Lower lobe of right lung (tissue), 2 donors: Measurements from ENCODE around the gene TRPV6. TPM values are rescaled to one million over a fixed set of nuclear protein-coding genes. Genes with fewer than 3 reads are reported as not detected.

Experiments used
- ATAC-seq, 2 donors: fragments of 200-7000 bp; cut with Tn5 transposase; one replicate each; pipeline ENCODE4 v1.9.1; 2020 to 2022; ENCODE audit warnings: mild to moderate bottlenecking in 2 of 2, moderate library complexity in 2 of 2
- DNase-seq: peaks from one replicate; pipeline ENCODE4 v3.0.0-alpha.2; 2020
- H3K27ac ChIP-seq: fragments of 200-600 bp; one replicate; pipeline ENCODE4 v1.8.0; 2022
- H3K27me3 ChIP-seq: fragments of 200-600 bp; one replicate; pipeline ENCODE4 v1.8.0; 2022; ENCODE audit warnings: low read depth
- H3K36me3 ChIP-seq: fragments of 200-600 bp; one replicate; pipeline ENCODE4 v1.8.0; 2022; ENCODE audit warnings: mild to moderate bottlenecking
- H3K4me1 ChIP-seq: fragments of 200-600 bp; one replicate; pipeline ENCODE4 v1.8.0; 2022
- H3K4me3 ChIP-seq: fragments of 200-600 bp; one replicate; pipeline ENCODE4 v1.8.0; 2022; ENCODE audit warnings: mild to moderate bottlenecking
- H3K9me3 ChIP-seq: fragments of 200-600 bp; one replicate; pipeline ENCODE4 v1.8.0; 2022
- intact Hi-C: fragments of 100-400 bp; cut with DNase I; formaldehyde crosslinking; loops from one replicate; pipeline ENCODE4 v1.11.0; 2022
- total RNA-seq: library from RNA; stranded (reverse); fragmentation: NEBNext Ultra II Directional; extraction: Animal tissue kit (Norgen Biotek cat#: 25700); gene quantifications from one replicate; pipeline ENCODE4 v1.2.1, GENCODE V29; 2021
- TF ChIP-seq, protein P1 (sequence below): fragments of 200-600 bp; IDR thresholded peaks from one replicate; pipeline ENCODE4 v1.8.0; 2022; ENCODE audit warnings: antibody characterized with exemption, mild to moderate bottlenecking
- donor health status: DM: no; HTN: yes; CAD: no; lungs with severe emphysema.

TRPV6 gene
- total RNA-seq, 1 donor from 2014 or later = 0.21 TPM

DNA sequence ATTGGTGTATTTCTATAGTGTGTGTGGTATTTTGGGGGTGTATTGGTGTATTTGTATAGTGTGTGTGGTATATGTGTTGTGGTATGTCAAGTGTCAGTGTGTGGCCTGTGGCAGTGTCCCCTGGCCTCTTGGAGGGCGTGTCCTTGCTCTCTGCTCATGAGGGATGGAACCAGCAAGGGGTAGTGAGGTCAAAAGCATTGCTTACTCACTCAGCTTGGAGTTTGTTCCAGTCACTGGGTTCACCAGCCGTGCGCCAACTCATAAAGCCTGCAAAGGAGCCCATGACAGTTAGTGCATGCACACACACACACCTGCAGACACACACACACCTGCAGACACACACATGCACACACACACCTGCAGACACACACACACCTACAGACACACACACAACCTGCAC, 4.3 kb upstream of the TRPV6 start:
- ATAC-seq (no peak), DNase-seq (no peak)
- no peaks in the 10 kb centered on the region for H3K9me3 ChIP-seq
- no peaks in the 10 kb centered on the region for H3K36me3 ChIP-seq
- TF ChIP-seq, protein P1, sequence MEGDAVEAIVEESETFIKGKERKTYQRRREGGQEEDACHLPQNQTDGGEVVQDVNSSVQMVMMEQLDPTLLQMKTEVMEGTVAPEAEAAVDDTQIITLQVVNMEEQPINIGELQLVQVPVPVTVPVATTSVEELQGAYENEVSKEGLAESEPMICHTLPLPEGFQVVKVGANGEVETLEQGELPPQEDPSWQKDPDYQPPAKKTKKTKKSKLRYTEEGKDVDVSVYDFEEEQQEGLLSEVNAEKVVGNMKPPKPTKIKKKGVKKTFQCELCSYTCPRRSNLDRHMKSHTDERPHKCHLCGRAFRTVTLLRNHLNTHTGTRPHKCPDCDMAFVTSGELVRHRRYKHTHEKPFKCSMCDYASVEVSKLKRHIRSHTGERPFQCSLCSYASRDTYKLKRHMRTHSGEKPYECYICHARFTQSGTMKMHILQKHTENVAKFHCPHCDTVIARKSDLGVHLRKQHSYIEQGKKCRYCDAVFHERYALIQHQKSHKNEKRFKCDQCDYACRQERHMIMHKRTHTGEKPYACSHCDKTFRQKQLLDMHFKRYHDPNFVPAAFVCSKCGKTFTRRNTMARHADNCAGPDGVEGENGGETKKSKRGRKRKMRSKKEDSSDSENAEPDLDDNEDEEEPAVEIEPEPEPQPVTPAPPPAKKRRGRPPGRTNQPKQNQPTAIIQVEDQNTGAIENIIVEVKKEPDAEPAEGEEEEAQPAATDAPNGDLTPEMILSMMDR = no peak
- no peaks in the 10 kb centered on the region for H3K27me3 ChIP-seq
- intact Hi-C loops = no loop called here
- H3K4me3 ChIP-seq = no peak overlapping the region
- H3K27ac ChIP-seq = no peak overlapping the region
- H3K4me1 ChIP-seq = no peaks in the 10 kb centered on the region

DNA sequence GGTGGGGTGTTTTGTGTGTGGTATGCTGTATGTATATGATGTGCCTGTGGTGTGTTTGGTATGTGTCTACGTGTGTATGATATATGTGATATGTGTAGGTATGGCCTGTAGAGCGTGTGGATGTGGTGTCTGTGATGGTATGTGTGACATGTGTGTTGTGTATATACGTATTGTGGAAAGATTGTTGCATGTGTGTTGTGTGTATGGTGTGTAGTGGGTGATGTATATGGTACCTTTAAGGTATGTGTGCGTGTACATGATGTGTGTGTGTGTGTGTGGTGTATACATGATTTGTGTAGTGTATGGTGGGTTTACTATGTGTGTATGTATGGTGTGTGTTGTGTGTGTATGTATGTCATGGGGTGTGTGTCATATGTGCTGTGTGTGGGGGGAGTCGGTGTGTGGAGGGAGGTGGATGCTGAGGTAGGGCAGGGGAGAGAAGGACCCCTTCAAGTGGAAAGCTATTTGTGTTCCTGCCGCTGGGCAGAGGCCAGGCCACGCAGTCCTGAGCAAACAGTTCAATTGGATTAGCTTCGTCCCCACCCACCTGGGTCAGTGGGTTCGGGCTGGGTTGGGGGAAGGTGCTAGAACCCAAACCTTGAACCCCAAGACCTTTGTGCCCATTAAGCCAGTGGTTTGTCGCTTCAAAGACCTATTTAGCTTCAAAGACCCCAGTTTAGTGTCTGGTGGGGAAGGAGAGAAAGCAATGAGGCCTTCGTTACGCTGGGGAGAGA, 1.9 kb upstream of the TRPV6 start:
- intact Hi-C loops = no loop called here
- ATAC-seq (no peak), DNase-seq (no peak)
- H3K27ac ChIP-seq = no peak overlapping the region
- H3K4me3 ChIP-seq = no peak overlapping the region
- H3K36me3 ChIP-seq = no peaks in the 10 kb centered on the region
- TF ChIP-seq, protein P1 = no peak
- no peaks in the 10 kb centered on the region for H3K9me3 ChIP-seq
- H3K27me3 ChIP-seq = peaks cover 8% of the 10 kb centered on the region
- no peaks in the 10 kb centered on the region for H3K4me1 ChIP-seq

DNA sequence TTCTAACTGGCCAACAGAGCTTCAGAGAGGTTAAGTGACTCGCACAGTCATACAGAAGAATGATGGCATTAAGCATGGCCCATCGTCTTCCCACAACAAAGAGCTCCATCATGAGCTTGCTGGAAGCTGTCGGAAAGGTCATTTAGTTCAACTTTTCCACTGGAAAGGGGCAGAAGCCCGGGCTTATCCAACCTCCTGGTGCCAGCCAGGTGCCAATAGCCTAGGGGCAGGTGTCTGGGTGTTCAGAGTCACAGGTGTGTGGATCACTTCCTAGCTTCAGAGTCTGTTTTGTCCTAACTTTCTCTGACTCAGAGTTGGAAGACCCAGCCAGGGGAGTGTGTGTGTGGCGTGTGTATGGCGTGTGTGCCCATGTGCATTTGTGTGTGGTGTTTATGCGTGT, 1.3 kb upstream of the TRPV6 start:
- Histone ChIP-seq H3K9me3 (no peaks in the 10 kb centered on the region), H3K4me3 (no peak overlapping the region), H3K27me3 (peaks cover 8% of the 10 kb centered on the region), H3K36me3 (no peaks in the 10 kb centered on the region), H3K4me1 (no peaks in the 10 kb centered on the region), H3K27ac (no peak overlapping the region)
- DNase-seq = no peak
- ATAC-seq = no peak
- TF ChIP-seq, protein P1 = no peak
- intact Hi-C loops = no loop called here

DNA sequence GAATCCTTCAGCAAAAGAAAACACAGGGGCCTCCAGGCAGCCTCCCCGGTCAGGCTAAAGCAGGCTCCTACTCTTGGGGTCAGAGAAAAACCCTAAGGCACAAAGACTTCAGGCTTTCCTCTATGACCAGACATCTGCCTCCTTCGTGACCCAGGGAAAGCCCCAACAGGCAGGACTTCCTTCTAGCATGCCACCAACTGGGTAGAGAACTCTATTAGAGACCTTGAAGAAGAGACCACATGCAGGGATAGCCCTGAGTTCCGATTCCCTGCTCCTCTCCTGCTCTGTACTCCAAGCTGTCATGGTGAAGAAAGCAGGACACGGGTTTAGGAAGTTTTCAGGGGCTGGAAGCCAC, 1.3 kb downstream of the TRPV6 start:
- Histone ChIP-seq H3K4me1 (no peaks in the 10 kb centered on the region), H3K36me3 (no peaks in the 10 kb centered on the region), H3K4me3 (no peak overlapping the region), H3K27me3 (peaks cover 12% of the 10 kb centered on the region), H3K9me3 (no peaks in the 10 kb centered on the region), H3K27ac (no peak overlapping the region)
- ATAC-seq (no peak), DNase-seq (no peak)
- TF ChIP-seq, protein P1 = no peak
- intact Hi-C loops = no loop called here

DNA sequence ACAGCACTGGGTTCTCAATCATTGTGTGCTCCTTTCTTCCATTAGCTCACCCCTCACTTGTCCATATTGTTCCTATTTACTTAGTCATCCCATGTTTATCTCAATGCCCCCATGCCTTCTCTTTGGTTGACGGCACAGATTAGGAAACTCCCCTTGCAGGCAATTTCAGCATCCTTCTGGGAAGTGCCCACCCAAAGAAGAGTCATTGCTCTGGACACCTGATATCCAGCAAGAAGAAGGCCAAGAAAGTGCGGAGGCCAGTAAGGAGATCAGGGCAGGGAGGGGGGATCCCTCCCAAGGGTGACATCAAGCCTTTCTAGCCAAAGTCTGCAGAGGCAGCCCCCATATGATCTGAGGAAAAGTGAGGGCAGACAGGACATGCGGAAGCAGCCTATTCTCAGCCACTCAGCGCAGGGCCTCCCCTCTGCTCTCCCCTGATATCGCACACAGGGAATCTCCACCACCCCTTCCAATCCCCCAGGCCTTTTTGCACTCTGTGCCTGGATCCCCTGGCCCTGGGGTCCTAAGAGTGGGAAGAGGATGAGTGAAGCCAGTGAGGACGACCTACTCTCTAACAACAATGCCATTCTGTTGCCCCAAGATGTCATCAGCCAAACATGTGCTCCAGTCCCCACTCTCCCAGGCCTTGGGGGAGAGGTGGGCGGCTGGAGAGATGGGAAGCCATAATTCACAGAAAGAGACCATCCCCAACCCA, 1.8 kb downstream of the TRPV6 start:
- Histone ChIP-seq H3K36me3 (no peaks in the 10 kb centered on the region), H3K27me3 (peaks cover 12% of the 10 kb centered on the region), H3K9me3 (no peaks in the 10 kb centered on the region), H3K4me3 (no peak overlapping the region), H3K27ac (no peak overlapping the region), H3K4me1 (no peaks in the 10 kb centered on the region)
- intact Hi-C loops = no loop called here
- DNase-seq (no peak), ATAC-seq (no peak)
- TF ChIP-seq, protein P1 = no peak
